Endothelial cell of hepatic sinusoid (primary cell): ENCODE results near the gene NBEA.

ENCODE experiments used
- in situ Hi-C: cut with HindIII; loops from 2 replicates; pipeline ENCODE4 v1.10.0; 2017; ENCODE audit warnings: low sequenced_read_pairs

Gene NBEA

DNA sequence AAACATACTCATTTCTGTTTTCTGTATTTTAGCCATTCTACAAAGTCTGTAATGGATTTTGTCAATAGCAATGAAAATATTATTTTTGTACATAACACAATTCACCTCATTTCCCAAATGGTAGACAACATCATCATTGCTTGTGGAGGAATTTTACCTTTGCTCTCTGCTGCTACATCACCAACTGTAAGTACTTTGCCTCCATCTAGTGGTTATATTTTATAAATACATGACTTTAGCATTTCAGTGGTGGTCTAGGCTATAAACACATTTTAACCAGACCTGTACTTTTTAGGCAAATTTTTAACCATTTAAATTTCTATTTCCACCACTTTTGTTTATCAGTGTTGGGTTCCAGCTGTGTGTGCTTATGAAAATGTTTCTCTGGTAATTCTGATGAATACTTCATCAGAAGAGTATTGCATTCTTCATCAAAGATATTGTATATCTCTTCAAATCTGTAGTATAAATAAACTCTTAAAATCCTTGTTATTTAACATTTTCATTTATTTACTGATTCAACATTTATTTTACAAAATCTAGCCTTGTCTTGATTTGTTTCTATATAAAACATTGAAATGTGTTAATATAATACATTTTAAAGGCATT, 222.4 kb downstream of the NBEA start:
- in situ Hi-C loops, result no loop called here

DNA sequence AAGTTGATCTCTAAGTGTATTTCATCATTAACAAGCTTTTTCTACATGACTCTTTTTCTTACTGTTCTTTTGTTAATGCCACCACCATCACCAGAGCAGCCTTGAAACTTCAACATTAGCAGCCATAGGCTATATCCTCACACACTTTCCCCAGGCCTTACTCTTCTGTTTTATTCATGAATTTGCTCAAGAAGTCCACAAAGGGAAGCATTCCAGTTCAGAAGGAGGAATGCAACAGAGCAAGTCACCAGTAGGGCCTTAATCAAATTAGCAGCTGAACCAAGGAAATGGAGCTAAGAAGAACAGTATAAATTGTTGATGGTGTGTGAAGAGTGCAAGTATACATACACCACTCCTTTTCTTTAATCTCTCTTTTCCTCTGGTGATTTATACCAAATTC, 223.1 kb downstream of the NBEA start:
- in situ Hi-C loops, result no loop called here

DNA sequence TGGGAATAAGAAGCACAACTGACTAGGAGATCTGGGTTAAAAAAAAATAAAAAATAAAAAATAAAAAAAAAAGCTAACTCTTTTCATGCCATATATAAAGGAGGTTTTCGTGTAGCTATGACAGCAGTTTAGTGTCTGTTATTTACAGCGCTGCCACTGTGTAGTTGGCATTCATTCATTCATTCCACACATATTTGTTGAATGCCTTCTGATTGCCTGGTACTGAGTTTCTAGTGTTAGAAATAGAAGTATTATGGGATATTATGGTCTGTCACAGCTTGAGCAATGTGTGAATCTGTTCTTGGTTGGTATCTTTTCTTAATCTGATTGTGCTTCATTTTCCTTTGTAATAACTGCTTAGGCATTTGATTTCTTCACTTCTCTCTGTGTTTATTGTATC, 237.4 kb downstream of the NBEA start:
- in situ Hi-C loops, result no loop called here

DNA sequence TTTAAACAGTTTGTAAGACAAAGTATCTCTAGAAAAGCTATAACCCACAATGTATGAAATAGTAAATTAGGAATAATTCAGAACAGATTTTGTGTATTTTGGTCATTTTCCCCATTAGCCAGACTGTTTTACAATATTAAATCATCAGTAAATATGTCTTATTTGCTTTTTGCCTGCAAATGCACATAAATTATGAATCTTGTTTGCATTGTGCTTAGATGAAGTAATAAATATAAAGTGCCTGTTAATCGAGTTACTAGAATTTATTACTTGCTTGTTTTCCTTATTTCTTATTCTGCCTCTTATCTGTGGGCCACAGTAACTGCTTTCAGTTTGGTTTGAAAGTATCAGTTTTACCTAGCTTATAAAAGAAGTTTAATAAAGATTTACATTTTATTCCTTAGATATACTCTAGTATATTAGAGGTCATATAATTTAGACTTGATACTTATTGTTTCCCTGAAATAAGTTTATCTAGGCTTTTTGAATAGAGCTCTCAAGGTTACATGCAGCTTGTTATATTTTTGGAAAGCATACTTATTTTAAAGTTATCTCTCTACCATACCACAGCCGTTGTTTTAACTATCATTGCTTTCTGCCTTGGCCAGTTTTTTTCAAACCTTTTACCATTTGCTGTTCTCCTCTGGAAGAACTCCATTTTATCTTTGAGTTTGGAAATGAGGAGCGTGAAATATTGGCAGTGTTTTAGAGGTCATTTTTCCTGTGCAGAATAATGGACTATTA, 238.0 kb downstream of the NBEA start:
- in situ Hi-C loops, result no loop called here

DNA sequence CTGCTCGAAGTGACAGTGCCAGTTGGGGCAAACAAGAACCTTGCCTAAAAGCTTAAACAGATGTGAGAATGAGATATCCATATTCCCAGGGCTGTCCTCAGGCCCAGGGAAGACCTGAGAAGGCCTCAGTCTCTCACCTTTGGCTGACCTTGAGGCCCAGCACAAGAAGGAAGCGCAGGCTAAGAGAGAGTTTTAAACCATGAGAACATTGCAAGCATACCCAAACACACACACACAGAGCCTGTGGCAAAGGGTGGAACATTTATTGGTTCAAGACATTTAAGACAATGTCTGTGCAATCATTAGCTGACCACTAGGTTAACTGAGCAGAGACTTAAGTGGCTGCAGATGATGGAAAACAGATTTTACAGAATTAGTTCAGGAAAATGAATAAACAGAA, 248.2 kb downstream of the NBEA start:
- in situ Hi-C loops, result no loop called here

DNA sequence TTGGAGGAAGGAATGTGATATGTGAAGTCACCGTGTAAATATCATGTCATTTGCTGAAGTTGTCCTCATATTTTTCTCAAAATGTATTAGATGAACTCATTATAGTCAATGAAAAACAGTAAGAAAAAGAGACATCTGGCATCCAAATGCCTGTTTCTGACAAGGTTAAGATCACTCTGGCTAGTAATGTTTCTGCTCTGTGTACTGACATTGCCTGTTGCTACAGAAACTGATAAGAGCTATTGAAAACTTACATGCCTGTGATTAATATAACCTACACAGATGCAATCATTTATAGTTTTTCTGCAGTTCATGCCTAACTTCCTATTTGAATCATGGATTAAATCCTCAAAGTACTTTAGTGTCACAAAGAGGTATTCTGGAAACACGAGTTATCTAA, 249.8 kb downstream of the NBEA start:
- in situ Hi-C loops, result no loop called here

DNA sequence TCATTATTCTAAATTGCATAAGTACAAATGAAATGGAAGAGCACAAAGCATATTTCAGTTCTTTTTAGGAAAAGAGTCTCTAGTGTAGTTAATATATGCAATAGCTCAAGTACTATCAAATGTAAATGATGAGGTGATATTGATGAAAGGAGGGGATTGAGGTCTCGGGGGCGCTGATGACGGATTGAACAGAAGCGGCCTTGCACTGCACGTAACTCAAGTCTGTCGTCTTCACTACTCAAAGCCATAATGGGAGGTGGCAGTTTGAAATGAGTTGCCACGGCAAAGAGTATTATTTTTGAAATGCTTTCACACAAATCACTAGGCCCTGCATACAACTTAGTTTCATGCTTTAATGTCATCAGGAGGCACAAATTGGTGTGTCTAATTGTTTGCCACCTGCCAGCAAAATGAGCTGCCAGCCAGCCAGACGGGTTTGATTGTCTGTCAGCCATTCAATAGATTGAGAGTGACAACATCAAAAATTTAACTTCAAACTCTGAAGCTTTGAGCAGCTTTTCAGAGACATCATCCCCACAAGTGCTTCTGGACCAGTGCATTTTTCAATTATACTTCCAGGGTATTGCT, 256.6 kb downstream of the NBEA start:
- in situ Hi-C loops, result no loop called here

DNA sequence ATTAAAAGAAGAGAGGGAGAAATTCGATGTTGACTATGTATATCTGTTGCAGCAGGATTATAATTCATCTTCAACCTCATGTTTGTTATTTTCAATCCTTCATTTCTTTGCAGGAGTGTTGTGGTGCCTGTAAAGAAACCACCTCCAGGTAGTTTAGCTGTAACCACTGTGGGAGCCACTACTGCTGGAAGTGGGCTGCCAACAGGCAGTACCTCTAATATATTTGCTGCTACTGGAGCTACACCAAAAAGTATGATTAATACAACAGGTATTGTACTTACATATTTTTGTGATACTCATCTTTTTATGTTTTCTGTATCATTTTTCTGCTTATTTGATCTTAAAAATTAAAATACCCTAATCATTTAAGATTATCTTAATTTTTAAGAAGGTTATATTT, 266.5 kb downstream of the NBEA start:
- in situ Hi-C loops, result no loop called here

DNA sequence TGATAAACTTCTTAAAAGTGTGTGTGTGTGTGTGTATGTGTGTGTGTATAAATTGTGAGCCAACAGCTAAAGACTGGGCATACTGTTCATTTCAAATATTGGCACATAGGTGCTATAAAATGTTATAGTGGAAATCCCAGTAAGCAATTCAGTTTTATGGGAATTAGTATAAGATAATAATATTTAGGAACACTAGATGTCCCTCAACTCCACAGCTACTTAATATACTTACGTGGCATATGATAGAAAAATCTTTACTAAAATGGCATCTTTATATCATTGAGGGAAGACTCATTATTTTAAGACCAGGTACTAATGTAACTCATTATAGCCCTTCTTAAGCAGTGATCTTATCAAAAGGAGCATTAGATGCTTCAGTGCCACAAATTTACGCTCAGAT, 268.2 kb downstream of the NBEA start:
- in situ Hi-C loops, result no loop called here

DNA sequence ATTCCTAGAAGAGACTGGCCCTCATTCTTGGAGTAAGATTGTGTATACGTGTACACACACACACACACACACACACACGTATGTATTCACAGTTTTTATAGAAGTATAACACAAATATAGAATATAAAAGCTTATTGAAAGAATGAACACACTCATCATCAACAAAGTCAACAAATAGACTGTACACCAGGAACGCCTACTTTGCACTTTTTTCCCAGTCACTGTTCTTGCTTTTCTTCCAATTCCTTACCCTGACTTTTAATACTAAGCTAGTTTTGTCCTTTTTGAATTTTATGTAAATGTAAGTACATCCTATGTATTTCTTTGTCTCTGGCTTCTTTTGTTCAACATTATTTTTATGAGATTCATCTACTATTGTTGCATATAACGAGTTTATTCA, 269.9 kb downstream of the NBEA start:
- in situ Hi-C loops, result no loop called here

DNA sequence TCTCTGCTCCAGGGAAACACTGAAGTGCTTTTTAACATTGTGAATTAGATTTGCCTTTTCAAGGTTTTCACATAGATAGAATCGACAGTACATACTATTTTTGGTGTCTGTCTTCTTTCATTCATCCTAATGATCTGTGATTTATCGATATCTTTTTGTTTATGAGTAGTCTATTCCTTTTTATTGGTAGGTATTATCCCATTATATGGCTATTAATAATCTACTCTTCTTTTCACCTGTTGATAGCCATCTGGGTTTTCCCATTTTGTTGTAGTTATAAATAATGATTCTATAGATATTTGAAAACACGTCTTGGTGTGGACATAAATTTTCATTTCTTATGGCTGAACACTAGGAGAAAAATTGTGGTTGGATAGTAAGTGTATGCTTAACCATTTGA, 271.8 kb downstream of the NBEA start:
- in situ Hi-C loops, result no loop called here

DNA sequence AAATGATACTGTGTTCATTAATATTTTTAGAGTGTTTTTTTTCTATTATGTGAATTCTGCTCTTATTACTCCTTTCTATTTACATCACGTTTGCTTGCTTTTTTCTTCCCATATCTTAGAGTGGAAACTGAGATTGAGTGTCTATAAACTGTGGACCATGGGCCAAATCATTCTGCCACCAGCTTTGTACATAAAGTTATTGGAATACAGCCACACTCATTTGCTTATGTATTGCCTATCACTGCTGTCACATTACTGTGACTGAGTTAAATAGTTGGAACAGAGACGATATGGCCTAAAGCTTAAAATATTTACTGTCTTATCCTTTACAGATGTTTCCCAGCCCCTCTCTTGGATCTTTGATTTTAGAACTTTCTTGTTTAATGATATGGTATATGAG, 274.1 kb downstream of the NBEA start:
- in situ Hi-C loops, result no loop called here

DNA sequence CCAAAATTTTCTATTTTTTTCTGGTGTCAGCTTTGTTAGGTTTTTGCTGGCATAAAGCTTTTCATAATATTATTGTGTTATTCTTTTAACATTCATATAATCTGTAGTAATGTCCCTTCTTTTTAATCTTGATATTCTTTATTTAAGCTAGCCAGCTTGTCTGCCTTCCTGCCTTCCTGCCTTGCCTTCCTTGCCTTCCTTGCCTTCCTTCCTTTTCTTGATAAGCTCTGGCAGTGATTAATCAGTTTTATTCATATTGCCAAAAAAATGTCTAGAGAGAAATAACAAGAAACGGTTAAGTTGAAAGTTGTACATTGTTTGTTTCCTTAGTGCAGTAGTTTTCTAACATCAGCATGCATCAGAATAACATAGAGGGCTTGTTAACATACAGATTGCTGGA, 277.0 kb downstream of the NBEA start:
- in situ Hi-C loops, result no loop called here

DNA sequence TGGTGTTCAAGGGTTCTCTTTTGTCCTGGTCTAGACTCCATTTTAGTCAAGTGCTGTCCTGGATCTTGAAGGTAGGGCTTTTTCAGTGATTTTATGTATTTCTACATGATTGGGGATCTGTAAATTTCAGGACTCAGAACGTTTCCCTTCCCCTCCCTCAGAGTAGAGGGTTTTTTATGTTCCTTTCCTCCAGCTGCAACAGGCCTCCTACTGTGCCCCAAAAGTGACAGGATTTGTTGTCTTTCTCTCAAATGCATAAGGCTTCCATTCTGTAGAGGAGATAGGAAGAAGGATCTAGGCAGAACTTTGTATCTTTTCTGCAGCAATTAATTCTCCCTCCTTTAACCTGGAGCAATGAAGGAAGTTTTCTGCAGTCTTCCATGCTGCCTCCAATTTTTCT, 283.1 kb downstream of the NBEA start:
- in situ Hi-C loops, result no loop called here

DNA sequence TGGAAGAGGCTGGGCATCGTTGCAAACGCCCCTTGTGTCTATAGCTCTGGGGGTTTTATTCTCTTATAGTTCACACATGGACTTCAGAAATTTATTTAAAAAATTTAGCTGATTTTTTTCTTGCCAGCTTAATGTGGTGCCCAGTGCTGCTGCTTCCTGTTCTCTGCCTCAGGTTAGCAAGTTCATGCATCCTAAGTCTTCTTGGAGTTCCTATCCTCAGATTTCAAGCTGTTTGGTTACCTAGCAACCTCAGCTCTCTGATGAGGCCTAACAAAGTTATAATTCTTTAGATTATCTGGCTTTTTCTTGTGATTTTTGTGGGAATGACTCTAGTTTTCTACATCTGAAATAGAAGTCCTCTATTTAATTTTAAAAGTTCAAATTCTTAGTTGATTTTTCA, 283.5 kb downstream of the NBEA start:
- in situ Hi-C loops, result no loop called here

DNA sequence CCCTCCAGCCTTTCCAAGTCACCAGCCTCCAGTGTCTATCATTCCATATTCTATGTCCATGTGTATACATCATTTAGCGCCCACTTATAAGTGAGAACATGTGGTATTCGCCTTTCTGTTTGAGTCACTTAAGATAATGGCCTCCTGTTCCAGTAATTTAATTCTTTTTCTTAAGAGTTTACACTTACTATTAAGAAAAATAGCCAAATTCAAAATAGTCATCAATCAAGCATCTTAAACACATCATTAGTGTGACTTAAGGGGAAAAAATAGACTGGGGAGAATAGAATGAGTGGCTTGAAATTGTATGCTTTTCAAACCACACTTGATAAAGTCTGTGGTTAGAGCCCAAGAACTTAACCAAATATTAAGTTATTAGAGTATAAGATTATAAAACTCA, 286.5 kb downstream of the NBEA start:
- in situ Hi-C loops, result no loop called here

DNA sequence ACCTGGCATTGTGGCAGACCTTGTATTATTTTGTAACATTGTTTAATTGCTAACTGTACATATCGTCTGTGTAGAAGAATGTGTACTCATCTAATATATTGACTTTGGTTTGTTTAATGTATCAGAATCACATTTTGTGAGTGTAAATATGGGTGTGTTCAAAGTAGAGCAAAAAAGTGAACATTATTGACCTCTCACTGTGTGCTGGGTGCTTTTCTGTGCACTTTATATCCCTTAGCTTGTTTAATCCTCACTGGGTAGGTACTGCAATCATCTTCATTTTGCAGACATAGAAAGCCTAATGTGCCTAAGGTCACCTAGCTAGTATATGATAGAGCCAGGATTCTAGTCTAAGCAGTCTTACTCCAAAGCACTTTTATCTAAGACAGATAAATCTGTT, 289.4 kb downstream of the NBEA start:
- in situ Hi-C loops, result no loop called here

DNA sequence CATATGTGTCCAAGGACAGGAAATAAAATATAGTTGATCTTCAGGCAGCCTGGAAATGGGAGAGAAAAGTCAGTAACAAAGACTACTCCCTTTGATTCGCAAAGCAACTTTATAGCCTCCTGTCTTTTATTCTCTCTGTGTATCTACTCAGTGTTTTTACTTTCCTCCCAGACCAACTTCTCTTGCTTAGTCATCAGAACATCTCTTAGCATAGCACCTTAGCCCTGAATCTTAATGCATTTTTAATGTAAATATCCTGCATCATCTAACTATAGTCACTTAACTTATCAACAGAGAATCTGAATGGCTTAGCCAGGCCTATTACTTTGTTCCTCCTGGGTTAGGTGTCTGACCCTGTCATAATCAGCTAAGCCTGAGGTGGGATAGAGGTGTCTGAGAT, 296.2 kb downstream of the NBEA start:
- in situ Hi-C loops, result no loop called here

DNA sequence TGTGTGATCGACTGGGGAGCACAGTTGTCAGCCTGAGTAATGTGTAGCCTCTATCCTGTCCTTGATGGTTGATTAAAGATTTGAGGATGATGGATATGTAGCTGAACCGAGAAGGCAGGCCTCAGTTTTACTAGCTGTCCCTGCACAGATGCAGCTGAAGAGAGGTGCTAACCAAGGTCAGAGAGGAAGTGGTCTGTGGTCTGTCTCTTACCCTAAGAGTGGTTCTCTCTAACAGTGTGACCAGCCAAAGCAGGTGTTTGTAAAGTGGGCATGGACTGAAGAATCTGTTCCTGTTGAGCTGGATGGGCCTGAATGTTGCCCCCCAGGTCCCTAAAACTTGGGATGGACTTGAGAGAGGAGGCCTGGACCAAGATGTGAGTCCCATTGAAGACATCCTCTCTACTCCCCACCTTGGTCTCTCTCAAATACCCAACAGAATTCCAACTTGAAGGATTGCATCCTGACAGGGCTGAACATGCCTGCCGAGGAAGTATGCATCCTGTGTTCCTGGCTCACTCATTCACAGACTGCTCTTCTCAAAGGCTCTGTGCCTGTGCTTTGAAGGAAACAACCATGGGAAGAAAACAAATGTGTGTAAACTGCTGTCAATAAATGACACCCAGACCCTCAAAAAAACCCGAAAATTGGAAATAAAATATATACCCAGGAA, 310.6 kb downstream of the NBEA start:
- in situ Hi-C loops, result no loop called here

DNA sequence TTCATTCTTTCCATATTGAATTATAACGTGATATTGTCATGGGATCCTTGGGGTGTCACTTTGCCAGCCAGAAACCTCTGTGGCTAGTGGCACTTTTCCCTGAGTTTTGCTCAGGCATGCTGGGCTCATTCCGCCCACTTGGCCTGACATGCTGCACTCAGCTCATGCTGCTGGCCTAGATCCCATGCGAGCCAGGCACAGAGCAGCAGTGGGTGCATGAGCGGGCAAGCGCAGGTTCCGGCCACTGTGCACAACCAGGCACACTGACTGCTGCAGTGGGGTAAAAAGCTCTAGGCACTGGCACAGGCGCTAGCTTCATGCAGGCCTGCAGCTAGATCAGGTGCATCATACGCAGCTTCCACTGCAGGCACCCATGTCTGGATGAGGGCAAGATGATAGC, 313.2 kb downstream of the NBEA start:
- in situ Hi-C loops, result no loop called here

DNA sequence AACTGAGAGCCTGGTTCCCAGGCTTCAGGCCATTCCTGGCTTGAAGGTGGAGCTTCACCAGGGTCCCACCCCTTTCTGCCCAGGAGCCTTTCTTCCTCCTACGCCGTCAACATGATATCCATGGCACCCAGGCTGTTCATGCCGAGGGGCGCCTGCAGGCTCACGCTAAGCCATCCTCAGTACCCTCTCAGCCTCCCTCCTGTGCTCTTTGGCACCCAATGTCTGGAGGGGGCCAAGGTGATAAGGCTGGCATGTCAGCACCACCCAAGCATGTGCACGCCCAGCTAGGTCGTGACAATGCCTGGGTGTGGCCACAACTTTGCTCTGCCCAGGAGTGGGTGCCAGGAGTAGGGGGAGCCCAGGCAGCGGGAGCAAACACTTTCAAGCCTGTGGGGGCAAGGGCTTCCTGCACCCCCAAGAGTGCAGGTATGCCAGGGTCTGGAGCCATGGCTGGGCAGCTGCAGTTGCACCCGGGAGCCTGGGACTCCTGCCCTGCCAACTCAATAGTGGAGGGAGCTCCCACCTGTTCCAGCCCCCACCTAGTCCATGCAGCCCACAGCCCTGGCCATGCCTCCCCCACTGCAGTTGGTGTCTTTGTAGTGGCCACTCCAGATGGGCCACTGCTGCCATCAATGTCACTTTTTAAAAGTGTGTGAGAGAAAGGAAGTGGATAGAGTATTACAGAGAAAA, 314.5 kb downstream of the NBEA start:
- in situ Hi-C loops, result no loop called here
